HG02981 (cell line): ENCODE measurements around the gene SLC24A3.

Source experiments
- ATAC-seq: cut with Tn5 transposase; IDR thresholded peaks from one replicate; pipeline ENCODE4 v1.9.1; 2021; ENCODE audit warnings: mild to moderate bottlenecking, moderate library complexity; ENCODE audit not compliant: unreplicated experiment

Gene SLC24A3

DNA sequence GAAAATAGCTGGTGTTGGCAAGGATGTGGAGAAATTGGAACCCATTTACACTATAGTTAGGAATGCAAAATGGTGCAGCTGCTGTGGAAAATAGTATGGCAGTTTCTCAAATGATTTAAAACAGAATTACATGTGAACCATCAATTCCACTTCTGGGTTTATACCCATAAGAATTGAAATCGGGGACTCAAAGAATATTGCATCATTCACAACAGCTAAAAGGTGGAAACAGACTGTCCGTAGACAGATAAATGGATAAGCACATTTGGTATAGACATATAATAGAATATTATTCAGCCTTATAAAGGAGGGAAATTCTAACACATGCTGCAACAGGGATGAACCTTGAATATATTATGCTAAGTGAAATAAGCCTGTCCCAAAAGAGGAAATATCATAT, 355.7 kb downstream of the SLC24A3 start:
- no peak for ATAC-seq

GRCh38 chr20:19571996-19572395, 359.6 kb downstream of the SLC24A3 start:
- no peak for ATAC-seq

- ATAC-seq, result no peak
These were observed 365.2 kb downstream of the SLC24A3 start for GRCh38 chr20:19577692-19578091.

DNA sequence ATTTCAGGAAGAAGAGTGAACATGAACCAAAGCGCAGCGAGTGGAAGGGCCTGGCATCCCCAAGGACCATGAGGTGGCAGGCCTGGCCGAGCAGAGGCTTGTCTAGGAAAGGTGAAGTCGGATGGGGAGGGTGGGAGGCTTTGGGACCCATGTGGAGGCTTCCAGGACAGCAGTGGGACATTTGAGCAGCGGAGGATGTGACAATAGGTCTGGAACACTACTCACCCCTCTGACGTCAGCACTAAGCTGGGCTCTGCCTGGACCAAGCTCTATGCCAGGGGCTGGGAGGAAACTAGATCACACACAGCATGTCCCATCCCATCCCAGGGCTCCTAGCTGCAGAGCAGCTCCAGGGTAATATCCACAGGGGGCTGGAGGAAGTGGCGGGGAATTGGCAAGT, 370.3 kb downstream of the SLC24A3 start:
- ATAC-seq, result no peak

DNA sequence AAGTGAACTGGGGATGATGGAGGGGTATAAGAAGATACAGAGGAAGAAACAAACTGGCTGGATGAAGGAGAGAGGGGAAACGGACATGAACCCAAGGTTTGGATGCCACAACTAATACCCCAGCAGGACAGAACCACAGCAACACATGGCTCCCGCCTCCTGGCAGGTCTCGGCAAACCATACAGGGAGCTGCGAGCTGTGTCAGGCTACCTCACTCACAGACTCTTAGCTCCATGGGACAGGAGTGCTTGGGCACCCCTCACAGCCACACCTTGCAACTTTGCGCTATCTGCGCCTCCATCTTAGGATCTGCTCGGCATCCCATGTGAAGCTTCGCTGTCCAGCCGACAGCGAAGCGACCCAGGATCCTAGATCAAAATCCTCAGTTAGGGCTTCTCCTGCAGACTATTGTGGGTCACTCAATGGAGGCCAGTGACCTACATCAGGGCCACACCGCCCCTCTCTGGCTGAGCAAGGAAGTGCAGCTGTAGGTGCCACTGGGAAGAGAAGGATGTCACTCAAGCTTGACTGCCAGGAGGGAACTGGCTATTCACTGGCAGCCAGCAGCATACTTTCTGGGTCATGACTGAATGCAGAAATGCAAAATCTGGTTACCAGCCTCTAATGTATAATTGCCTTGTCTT, 371.2 kb downstream of the SLC24A3 start:
- ATAC-seq, result no peak

GRCh38 chr20:19588241-19588640, 375.8 kb downstream of the SLC24A3 start:
- ATAC-seq, result no peak

- no peak for ATAC-seq
These were observed 376.3 kb downstream of the SLC24A3 start for GRCh38 chr20:19588732-19589131.

GRCh38 chr20:19589787-19590362, 377.4 kb downstream of the SLC24A3 start:
- ATAC-seq, result no peak

DNA sequence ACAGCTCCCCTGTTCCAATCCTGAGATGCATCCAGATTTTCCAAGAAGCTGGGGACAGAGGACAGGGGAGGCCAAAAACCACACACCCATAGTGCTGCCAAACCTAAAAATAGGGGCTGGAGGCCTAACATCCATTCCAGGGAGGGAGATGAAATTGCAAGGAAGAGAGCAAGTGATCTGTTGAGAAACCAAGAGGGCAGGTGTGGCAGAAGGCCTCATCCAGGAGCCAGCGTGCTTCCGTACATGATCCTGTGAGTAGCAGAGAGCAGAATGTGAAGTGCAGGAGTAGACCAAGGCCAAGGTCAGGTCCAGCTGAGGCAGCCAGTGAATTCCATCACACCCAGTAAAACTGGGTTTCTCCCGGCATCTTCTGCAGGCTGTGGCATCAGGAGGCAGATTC, 377.9 kb downstream of the SLC24A3 start:
- no peak for ATAC-seq

DNA sequence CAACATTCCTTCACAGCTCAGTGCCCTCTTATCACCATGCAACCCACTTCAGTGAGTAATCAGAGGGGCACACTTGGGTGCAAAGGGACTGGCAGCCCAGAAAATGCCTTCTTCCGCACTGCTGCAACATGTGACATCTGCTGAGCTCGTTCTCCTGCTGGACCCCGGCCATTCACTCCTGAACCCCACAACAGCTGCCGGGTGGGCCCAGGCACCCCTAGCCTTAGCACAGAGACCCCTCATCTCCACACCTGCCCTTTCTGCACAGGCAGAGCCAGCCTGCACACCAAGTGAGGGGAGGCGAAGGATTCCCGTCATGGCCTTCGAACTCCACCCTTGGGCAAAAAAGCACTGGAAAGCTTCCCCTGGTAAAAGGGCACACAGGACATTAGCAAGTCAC, 381.3 kb downstream of the SLC24A3 start:
- ATAC-seq, result no peak

DNA sequence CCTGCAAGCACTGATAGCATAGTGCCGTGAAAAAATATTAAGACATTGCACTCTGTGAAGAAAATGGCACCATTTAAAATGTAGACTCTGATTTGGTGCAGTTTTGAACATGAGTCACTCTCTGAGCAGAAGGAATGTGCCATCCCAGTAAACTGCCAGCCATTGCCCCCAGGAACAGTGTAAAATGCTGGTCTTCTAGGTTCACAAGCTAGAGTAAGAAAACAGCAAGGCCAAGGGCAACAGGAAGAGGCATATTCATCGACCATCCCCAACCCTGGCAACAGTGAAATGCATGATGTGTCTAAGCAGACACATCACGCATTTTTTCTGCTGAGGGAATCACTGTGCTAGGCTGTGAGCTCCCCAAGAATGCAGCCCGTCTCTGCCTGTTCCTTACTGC, 382.5 kb downstream of the SLC24A3 start:
- ATAC-seq, result no peak

- ATAC-seq, result no peak
These were observed 385.8 kb downstream of the SLC24A3 start for GRCh38 chr20:19598117-19598850.

DNA sequence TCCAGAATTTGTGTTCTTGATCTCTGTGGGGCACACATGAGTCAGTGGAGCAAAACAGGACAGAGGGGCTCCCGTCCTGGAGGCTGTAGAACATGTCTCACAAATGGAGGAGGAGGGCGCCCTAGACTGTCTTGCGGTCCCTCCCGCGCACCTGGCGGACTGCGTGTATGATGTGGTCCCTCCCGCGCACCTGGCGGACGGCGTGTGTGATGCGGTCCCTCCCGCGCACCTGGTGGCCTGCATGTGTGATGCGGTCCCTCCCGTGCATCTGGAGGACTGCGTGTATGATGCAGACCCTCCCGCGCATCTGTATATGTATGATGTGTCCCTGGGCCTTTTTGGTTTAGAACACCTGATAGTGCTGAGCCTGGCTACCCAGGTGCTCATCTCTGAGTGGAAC, 386.8 kb downstream of the SLC24A3 start:
- ATAC-seq, result no peak

DNA sequence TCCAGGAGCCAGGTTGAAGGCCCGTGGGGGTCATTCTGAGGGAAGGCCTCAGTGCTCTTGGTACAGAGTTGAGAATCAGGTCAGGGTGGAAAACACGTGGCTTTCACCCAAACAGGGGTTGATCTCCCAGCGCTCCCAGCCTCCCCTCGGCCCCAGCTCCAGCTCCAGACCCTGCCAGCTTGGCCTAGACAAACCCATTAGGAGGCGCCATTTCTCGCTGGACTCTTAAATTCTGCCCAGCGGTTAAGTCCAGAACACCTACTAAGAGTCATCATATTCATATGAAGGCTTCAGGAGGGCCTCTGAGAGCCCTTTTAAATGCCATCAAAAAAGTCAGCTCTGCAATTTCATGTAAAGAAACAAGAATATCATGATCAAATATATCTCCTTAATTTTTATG, 387.6 kb downstream of the SLC24A3 start:
- no peak for ATAC-seq

DNA sequence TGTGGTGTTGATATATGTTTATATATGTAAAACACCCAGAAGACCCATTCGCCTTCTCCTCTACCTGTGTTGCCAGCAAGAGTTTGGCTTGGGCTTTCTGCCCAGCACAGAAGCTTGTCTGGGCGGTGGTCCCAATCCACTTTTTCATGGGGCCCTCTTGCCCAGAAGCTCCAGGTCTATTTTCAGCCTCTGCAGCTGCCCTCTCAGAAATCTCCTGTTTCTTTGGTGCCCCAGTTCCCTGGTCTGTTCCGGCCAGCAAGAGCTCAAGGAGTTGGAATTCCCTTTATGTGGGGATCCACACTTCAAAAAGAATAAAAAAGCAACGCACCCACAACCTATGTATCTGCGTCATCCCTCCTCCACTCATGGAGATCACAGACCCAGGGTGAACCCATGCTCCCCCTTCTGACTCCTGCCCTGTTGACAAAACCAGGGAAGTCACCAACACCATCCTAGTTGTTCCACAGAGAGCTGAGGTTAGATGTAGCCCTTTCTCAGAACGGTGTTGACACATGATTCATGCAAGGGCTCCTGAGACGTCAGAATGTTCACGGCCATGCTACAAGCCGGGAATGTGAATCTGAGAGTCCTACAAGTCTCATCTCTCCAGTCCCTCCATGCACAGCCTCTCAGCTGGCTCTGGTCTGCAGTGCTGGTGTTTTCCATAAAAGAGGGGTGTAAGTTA, 388.8 kb downstream of the SLC24A3 start:
- ATAC-seq, result no peak

DNA sequence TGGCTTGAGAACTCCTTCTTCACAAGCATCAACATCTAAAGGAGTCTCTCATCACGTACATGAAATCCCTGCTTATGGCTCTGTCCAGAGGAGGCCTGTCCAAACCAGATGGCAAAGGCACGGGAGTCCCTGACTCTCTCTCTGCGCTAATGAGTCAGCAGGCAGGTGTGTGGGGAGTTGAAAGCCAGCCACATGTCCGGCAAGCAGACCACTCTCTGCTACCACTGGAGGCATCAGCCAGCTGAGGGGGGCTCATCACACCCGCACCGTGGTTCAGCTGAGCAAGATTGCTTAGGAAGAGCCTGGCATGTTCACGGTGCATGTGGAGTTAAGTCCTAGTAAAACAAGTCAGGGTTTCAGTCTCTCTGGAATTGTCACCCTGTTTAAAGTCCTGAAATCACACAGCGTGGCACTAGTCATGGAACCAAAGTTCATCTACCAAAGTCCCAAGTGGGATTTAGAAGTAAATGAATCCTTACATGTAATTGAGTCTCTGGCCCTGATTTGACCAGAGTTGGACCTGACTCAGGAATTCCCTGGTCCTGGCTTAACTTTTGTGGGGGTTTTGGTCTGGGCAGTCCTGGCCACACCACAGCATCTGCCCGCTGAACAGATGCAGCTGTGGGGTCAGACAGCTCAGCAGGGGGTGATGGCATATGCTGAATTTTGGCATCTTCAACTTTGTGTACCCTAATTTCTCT, 390.4 kb downstream of the SLC24A3 start:
- no peak for ATAC-seq

DNA sequence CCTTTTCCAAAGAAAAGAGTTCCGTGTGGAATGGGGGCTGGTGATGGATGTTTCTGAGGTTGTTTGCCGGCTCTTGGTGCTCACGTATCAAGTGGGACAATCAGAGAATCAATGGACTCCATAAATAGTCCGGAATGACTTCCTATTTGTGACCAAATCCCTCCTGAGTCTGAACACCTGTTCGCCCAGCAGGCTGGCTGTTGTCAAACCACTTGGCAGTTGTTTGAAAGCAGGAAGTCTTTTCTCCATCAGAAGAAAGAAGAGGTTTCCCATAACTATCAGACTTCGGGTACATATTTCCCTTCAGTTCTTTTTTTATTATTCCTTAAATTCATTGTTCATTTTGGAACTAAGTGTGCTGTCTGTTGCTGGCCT, 390.9 kb downstream of the SLC24A3 start:
- no peak for ATAC-seq

DNA sequence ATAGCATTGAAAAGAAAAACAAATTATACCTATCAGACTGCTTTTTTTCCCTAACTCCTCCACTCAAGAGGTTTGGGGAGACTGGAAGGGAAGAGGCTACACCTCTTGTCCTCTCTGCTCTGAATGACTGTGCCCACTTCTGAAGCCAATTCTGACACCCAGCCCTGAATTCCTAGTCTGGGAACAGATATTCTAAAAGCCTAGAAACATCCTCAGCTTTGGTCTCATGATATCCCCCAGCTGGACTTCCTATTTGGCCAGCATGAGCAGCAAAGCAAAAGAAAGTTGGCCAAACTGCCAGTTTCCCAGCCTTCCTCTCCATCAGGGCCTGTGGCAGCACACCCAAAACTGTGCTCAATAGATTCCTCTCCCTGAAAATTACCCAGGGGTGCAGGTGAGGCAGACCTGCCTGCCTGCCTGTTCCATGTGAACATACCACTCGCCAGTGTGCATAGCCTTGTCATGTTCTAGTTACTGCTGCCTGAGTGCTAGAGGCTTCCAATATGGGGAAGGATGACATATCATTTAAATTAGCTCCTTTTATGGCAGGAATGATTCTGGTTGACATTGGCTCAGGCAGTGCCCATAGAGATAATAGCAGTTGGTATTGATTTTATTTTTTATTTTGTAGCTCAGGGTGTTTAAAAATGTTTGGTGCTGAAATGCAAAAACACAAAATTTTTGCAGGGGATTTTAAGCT, 393.5 kb downstream of the SLC24A3 start:
- no peak for ATAC-seq

GRCh38 chr20:19609642-19610223, 397.3 kb downstream of the SLC24A3 start:
- no peak for ATAC-seq

- ATAC-seq, result no peak
These were observed 403.2 kb downstream of the SLC24A3 start for GRCh38 chr20:19615629-19616028.
